GM19025 (cell line): ENCODE measurements around the gene ISOC2.
"Not testable (repeated sequence)": the region's sequence is repeated elsewhere in the genome, so short reads cannot be mapped to it uniquely, and the experiment has no call there.

ENCODE experiments used
- ATAC-seq: cut with Tn5 transposase; IDR thresholded peaks from one replicate; pipeline ENCODE4 v1.9.1; 2021; ENCODE audit warnings: mild to moderate bottlenecking, low read depth, moderate library complexity; ENCODE audit not compliant: unreplicated experiment

Gene ISOC2

GRCh38 chr19:55418185-55418584, 43.3 kb downstream of the ISOC2 start:
- ATAC-seq: no peak

- ATAC-seq: no peak
Observed at GRCh38 chr19:55410168-55410567, 51.3 kb downstream of the ISOC2 start.

- not testable (repeated sequence) for ATAC-seq
Observed at GRCh38 chr19:55409179-55409578, 52.3 kb downstream of the ISOC2 start.

- no peak for ATAC-seq
Observed at GRCh38 chr19:55408533-55408872, 52.9 kb downstream of the ISOC2 start.

GRCh38 chr19:55407800-55408532, 53.5 kb downstream of the ISOC2 start:
- ATAC-seq: peak; percentile 77

GRCh38 chr19:55407550-55407799, 54.0 kb downstream of the ISOC2 start, which contains the start of gene UBE2S:
Gene UBE2S (minus strand): TSS chr19:55407788. CDS start chr19:55407589, 199 bp downstream.
- ATAC-seq: peak; percentile 17

DNA sequence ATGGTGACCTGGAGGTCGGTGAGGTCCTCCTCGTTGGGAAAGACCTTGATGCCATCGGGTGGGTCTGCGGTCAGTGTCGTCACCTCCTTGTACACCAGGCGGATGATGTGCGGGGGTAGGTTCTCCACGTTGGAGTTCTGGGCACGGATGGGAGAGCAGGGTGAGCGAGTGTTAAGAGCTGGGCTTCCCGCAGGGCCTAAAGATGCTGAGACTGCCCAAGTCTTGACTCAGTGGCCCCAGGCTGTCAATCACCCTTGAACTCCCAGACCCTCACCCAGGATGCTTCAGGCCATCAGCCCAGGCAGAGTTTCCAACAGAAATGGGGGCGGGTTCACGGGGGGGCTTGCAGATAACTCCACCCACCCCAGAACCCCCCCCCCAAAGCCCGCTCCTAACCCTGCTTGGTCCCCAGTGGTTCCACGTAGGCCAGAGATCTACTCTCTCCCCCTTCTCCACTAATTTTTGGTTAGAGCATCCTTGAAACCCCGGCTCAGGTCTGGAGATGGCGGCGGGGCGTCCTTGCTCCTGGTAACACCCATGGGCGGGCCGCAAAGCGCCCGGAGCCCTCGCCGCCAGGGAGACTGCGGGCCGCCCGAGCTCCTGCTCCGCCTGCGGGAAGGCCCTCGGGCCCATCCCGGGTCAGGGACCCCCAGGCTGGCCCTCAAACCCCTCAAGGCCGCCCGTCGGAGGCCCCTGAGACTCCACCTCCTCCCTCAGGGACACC, 54.5 kb downstream of the ISOC2 start:
- ATAC-seq: no peak

GRCh38 chr19:55406091-55406825, 55.2 kb downstream of the ISOC2 start:
- ATAC-seq: no peak

- ATAC-seq: no peak
Observed at GRCh38 chr19:55405638-55406037, 55.8 kb downstream of the ISOC2 start.
